ENCODE measurements around the gene AHRR. TPM values are rescaled to one million over a fixed set of nuclear protein-coding genes. Genes with fewer than 3 reads are reported as not detected.
A peak's percentile ranks its signal among the peaks of the same experiment; 100 is the strongest.

Gene AHRR
- total RNA-seq, 1 experiment from 2014 or later: 2.2 TPM

GRCh38 chr5:316210-317085 lies 5.1 kb upstream of the AHRR start:
- Mint-ChIP-seq H3K36me3 (ENCODE audit: insufficient read depth in 1 of 3, low read depth in 3 of 3) (peaks cover 2 to 23% (median 13%) of the 10 kb centered on the region in 3 experiments; a peak in 6 of 7 replicates), H3K4me1 (peaks cover 6 to 9% of the 10 kb centered on the region in 2 experiments), H3K27ac (peak overlapping the region; percentile 35 to 69 (median 57); a peak in 3 of 7 replicates), H3K27me3 (ENCODE audit: low read depth) (peaks cover 30% of the 10 kb centered on the region), H3K4me3 (no peak overlapping the region), H3K9me3 (peaks cover 0 to 2% of the 10 kb centered on the region in 2 experiments; a peak in 1 of 5 replicates)
- H4K5ac ChIP-seq (ENCODE audit: insufficient read length, low read depth, low read length): no peak overlapping the region
- H3K4me1 ChIP-seq (ENCODE audit: insufficient read depth, low read length): no peaks in the 10 kb centered on the region
- TF ChIP-seq CTCF (conservative IDR thresholded peaks at IDR 0.05): no peak
- H3K79me1 ChIP-seq (ENCODE audit: insufficient read depth, low read depth, low read length, poor library complexity, severe bottlenecking): no peaks in the 10 kb centered on the region
- H3K9ac ChIP-seq (ENCODE audit: extremely low read depth, insufficient read length, low read length): no peak overlapping the region
- H2BK120ac ChIP-seq (ENCODE audit: low read depth, low read length, poor library complexity, severe bottlenecking): no peak overlapping the region
- H3K4ac ChIP-seq (ENCODE audit: low read depth, low read length): no peak overlapping the region
- no peak overlapping the region for H3T11ph ChIP-seq (ENCODE audit: low read length)
- H2AK5ac ChIP-seq (ENCODE audit: insufficient read length, low read length): no peak overlapping the region
- no peak overlapping the region for H3K4me2 ChIP-seq (ENCODE audit: insufficient read depth, insufficient read length, low read length)
- no peak overlapping the region for H2AFZ ChIP-seq (ENCODE audit: low read length)
- no peak overlapping the region for H4K91ac ChIP-seq (ENCODE audit: insufficient read length, low read depth, low read length)
- H2BK5ac ChIP-seq (ENCODE audit: insufficient read length, low read length): no peak overlapping the region
- no peak overlapping the region for H4K8ac ChIP-seq (replicated peaks; ENCODE audit: insufficient read length, low read depth, low read length)
- H3K27ac ChIP-seq (ENCODE audit: insufficient read length, low read depth, low read length): no peak overlapping the region
- H3K79me2 ChIP-seq (ENCODE audit: insufficient read depth, low read length): no peaks in the 10 kb centered on the region
- H3K27me3 ChIP-seq (ENCODE audit: insufficient read depth, low read length): peaks cover 21% of the 10 kb centered on the region; the same call in 1 of the 2 replicates
- no peak overlapping the region; the same call in 1 of the 2 replicates for H3K14ac ChIP-seq (ENCODE audit: insufficient read depth, low read length)
- H2BK15ac ChIP-seq (ENCODE audit: low read depth, low read length): no peak overlapping the region
- WGBS (ENCODE audit: extremely low coverage, insufficient read length, low lambda C conversion rate): no CpG with 5 or more reads among the region's 19 CpGs
- H4K20me1 ChIP-seq (ENCODE audit: control insufficient read depth, insufficient read depth, insufficient read length): no peaks in the 10 kb centered on the region
- H3K23ac ChIP-seq (ENCODE audit: insufficient read length, low read depth, low read length): no peak overlapping the region
- no peak overlapping the region for H2BK20ac ChIP-seq (ENCODE audit: low read depth, low read length, poor library complexity, severe bottlenecking)
- H2BK12ac ChIP-seq (ENCODE audit: insufficient read length, low read depth, low read length): no peak overlapping the region
- H3K23me2 ChIP-seq (ENCODE audit: insufficient read length, low read depth, low read length, poor library complexity, severe bottlenecking): peaks cover 5% of the 10 kb centered on the region
- H3K9me3 ChIP-seq (ENCODE audit: control insufficient read depth, low read depth, low read length): no peaks in the 10 kb centered on the region
- no peak overlapping the region for H3K18ac ChIP-seq (ENCODE audit: insufficient read length, low read depth, low read length)
- DNase-seq: no peak
- no peak overlapping the region for H3K56ac ChIP-seq (ENCODE audit: insufficient read length, low read depth, low read length)
